Activated CD4-positive, alpha-beta T cell treated with anti-CD3 and anti-CD28 coated beads, Interleukin-2, amount 50 U/mL, for 4 hours (primary cell): Measurements from ENCODE around the gene GTF3C1.

Source experiments
- DNase-seq, 2 experiments: peaks; one replicate each; pipeline ENCODE4 v3.0.0-alpha.2; 2020

GTF3C1 gene

GRCh38 chr16:27558932-27559331 lies 9.2 kb upstream of the GTF3C1 start:
- DNase-seq, result no peak

DNA sequence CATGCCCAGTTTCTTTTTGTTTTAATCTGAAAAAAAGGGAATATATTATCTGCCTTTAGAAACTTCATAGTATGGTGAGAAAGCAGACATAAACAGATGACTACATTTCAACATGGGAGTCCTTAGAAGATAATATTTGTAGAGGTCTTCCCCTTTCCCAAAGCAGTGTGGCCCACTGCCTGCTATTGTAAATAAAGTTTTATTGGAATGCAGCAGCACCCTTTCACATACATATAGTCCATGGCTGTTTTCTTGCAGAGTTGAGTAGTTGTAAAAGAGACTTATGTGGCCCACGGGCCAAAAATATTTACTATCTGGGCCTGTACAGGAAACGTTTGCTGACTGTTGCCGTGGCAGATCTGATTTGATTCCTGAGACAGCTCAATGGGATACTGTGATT lies 8.7 kb upstream of the GTF3C1 start:
- DNase-seq, result no peak

- no peak for DNase-seq
Measured at GRCh38 chr16:27556471-27556870, 6.8 kb upstream of the GTF3C1 start.

DNA sequence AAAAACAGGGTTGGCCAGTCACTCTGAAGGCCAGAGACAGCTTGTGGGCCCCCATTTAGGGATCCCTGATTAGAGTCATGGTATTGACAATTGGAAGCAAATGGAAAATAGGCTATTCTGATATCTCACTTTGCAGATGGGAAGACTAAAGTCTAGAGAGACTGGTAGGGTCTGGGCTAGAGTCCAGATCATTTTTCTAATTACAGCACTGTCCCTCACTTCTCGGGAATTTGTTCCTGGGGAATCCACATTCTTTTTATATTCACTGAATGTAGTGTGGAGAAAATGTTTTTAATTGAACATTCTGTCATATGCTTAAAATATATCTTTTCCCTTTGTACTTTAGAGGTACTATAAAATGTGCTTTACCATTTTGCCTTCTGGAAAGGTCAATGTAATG lies 1.3 kb upstream of the GTF3C1 start:
- DNase-seq, result no peak

DNA sequence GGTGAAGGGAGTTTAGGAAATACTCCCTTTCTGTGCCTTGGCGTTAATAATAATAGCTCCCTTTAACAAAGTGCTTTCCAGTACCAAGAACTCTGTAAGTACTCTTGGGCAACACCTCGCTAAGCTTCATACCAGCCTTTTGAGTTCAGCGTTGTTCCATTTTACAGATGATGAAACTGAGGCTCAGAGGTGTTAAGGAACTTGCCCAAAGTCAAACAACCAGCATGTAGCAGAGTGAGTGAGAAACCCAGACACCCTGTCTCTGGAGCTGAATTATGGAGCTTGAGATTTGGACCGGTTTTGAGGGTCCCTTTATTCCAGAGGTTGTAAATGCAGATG lies 838 bp upstream of the GTF3C1 start:
- no peak for DNase-seq

DNA sequence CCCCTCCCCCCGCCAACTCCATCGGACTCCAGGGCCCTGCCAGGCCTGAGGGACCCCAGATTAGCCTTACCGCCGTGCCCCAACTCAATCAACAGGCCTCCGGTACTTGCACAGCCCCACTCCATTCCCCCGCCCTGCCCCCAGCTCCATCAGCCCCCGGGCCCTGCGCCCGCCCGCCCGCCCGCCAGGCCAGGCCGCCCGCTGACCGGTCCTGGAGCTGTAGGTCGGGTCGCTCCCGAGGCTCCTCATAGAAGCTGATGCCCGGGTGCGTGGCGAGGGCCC lies 308 bp downstream of the GTF3C1 start:
- no peak for DNase-seq

- no peak for DNase-seq
Measured at GRCh38 chr16:27547851-27548250, 1.9 kb downstream of the GTF3C1 start.

- DNase-seq, result no peak
Measured at GRCh38 chr16:27547134-27547533, 2.6 kb downstream of the GTF3C1 start.

GRCh38 chr16:27544671-27545070 lies 5.0 kb downstream of the GTF3C1 start:
- no peak for DNase-seq

DNA sequence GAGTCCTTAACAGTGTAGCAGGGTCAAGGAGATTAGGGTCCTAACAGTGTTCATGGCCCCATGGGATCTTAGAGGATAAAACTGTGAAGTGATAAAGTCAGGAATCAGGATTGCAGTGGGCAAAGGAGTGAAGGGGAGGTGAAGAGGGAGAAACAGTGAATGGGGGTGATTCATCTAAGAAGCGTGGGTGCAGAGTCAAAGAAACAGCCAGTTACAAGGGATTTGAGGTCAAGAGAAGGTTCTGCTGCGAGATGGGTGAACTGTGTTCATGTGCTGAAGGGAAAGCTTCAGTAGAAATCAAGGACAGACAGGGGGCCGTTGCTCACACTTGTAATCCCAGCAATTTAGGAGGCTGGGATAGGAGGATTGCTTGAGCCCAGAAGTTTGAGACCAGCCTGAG lies 5.9 kb downstream of the GTF3C1 start:
- no peak for DNase-seq

DNA sequence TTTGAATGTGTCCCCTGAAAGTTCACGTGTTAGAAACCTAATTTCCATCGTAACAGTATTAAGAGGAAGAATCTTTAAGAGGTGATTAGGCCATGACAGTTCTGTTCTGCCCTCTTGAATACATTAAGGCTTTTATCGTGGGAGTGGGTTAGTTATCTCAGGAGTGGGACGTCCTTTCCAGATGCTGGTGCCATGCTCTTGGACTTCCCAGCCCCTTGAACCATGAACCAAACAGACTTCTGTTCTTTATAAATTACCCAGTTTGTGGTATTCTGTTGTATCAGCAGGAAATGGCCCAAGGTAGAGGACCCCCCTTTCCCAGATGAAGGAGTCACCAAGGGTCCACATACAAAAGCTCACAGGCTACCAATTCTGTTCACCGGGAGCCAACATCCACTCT lies 10.1 kb downstream of the GTF3C1 start:
- no peak for DNase-seq

DNA sequence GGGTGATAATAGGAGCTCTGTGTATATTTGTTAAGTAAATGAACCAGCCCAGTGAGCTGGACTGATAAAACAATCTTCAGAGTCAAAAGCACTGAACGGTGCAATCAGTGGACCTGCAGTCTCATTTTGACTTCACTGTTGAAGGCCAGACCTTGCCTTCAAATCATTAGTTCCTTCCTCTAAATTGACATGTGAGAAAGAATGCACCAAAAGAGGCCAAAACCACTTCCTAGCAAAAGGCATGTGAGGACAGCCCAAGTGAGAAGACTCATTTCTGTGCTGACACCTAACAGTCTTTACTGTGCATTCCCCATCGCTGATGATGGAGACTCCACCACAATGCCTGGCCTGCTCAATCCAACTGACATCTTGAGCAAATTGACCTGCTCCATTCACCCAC lies 10.6 kb downstream of the GTF3C1 start:
- DNase-seq, result no peak

- DNase-seq, result no peak
Measured at GRCh38 chr16:27538528-27538927, 11.2 kb downstream of the GTF3C1 start.

DNA sequence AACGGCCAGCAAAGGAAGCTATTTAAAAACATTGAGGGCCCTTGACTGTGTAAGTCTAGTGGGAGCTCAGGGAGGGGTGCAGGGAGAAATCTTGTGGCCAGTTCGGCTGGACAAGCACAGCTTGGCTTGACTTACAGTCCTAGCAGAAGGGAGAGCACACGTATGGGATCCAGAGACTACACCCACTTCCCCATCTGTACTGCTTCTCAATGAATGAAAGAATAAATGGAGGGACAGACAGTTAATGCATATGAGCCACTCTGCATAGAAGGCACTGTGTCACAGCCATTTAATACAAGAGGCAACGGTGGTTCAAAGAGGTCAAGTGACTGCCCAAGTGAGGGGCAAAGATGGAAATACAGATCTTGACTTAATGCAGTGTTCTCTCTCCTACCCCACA lies 15.5 kb downstream of the GTF3C1 start:
- no peak for DNase-seq

DNA sequence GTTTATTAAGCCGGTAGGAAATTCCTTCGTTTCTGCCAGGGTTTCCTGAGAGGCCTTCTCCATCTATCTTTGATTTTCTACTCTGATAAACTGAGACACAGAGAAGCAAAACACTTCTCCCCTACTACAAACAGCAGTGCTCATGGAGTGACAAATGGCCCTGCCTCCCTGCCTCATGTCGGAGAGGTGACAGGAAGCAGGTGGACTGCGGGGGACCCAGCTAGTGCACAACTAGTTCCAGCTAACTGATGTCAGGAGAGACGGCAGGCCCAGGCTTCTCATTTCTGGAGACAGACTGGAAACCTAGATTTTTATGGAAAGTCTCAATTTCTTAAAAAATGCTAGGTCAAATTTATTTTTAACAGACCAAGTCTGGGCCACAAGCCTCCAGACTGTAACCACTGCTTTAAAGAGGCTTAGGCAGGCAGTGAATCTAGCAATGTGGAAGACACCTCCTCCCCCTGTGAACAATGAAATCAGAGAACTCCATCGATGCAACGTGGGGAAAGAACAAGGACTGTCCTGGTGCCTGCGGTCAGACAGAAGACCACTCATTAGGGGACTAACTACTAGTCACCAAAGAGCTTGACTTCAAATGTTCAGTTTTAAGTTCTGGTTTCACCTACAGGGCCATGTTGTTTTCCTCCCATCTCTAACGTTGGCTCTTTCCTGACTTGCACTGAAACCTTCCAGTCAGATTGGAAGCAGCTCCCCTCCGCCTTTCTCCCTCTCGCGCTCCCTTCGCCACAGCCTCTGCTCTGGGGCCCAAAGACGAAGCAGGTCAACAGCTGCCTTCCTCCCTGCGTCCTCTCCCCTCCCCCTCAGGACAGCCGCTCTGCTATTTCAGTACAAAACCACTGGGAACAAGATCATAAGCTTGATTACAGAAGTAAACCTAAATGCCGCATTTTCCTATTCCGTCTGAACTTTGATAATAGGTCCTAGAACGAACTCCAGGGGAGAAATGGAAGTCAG lies 17.6 kb downstream of the GTF3C1 start:
- DNase-seq, result no peak

GRCh38 chr16:27531186-27531585 lies 18.5 kb downstream of the GTF3C1 start:
- DNase-seq, result no peak

GRCh38 chr16:27529962-27530361 lies 19.8 kb downstream of the GTF3C1 start:
- no peak for DNase-seq

DNA sequence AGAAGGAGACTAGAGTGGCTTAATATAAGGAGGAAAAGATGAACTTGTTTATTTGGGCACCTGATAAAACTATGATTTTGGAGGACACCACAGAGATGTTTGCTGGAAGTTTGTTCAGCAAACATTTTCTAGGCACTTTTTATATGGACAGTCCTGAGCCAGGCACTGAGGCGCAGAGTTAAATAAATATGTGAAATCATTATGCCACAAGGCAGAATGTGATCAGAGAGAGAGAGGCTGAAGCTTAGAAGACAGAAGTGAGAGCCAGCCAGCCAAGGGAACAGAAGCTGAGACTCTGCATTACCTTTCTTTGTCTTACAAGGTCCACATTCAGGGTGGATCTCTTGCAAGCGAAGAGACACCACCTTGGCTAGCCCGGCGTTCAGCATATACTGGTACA lies 21.4 kb downstream of the GTF3C1 start:
- DNase-seq, result no peak

DNA sequence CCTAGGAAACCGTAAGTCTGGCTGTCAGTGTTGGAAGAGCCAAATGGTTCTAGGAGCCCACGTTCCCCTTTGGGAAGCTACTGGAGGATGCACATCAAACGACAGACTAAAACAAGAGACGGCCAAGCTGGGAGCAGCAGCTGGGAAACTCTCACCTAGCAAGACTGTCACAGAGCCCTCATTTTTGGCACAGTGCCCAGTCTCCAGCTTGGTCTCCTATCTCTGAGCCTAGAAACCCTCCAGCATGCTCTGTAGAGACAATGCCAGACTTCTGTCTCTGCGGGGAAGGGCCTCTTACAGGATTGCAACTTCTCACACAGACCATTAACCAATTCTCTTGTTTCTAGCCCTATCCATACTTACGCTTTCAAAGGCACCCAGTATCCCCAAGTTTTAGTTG lies 23.5 kb downstream of the GTF3C1 start:
- DNase-seq, result no peak

- no peak for DNase-seq
Measured at GRCh38 chr16:27522173-27522707, 27.5 kb downstream of the GTF3C1 start.

DNA sequence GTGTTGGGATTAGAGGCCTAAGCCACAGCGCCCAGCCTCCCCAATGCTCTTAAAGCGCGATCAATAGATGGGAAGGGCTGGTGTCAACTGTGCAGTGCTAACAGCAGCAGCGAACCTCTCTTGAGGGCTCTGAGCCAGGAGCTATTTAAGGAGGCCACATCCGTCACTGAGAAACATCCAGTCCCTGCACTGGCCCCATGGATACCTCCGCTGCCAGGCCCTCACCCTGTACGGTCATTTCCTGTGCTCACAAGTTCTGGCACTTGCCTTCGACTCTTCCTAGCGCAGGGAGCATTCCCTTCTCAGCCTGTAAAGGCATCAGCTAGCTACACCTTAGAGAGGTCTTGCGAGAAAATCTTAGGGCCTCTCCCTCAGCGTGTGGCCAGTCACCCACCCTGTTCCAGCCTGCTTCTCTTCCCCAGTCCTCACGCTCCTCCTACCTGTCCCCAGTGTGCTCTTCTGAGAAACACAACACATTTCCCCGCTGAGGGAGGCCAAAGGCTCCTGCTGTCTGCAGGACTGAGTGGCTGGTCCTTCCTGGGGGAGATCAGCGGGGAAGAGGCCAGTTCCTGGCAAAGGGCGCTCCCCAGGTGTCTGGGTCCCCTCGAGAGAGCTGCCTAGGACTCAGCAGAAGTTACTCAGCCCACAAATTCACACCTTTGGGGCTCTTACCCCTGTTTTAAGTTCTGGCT lies 28.6 kb downstream of the GTF3C1 start:
- no peak for DNase-seq

DNA sequence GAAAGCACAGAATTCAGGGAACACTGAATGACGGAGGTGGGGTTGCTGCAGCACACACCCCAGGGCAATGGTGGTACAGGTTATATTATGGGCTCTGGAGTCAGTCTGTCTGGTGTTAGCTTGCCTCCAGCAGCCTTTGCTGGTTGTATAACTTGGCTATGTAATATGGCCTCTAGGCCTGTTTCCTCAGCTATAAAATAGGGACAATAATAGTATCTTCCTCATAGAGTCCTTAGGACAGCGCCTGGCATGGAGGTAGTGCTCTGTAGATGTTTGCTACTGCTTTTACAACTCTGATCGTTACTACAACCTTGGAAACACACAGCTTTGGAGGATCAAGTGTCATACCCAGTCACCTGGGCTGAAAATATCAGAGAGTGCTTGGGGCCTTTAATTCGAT lies 31.5 kb downstream of the GTF3C1 start:
- DNase-seq, result no peak

GRCh38 chr16:27517664-27518063 lies 32.0 kb downstream of the GTF3C1 start:
- no peak for DNase-seq

GRCh38 chr16:27516365-27516764 lies 33.3 kb downstream of the GTF3C1 start:
- DNase-seq, result no peak
